ENCODE results near the gene DHX8. TPM values are rescaled to one million over a fixed set of nuclear protein-coding genes. Genes with fewer than 3 reads are reported as not detected.

DHX8 gene
- 38.7 to 46.6 TPM (median 42.8 TPM) in 5 replicates for total RNA-seq (2022; extraction: Qiagen RNA extraction; ENCODE audit: low read depth)

GRCh38 chr17:43483674-43484551 is at the start of gene DHX8:
Gene DHX8 (plus strand): TSS chr17:43483975. CDS start chr17:43484038, 63 bp downstream.

GRCh38 chr17:43546319-43547188 is 62.8 kb downstream of the DHX8 start, which contains the start of gene ETV4:
Gene ETV4 (minus strand): TSS chr17:43546340. CDS start chr17:43545617, 723 bp downstream.

Other genes starting within 250 kb of the DHX8 start
- gene RNU2-1, start 250.0 kb upstream of the DHX8 start, total RNA-seq (2022; extraction: Qiagen RNA extraction; ENCODE audit: low read depth), result not detected in 5 replicates
- gene ARL4D, start 85.0 kb upstream of the DHX8 start, total RNA-seq (2022; extraction: Qiagen RNA extraction; ENCODE audit: low read depth), result 15.4 to 28.0 TPM (median 23.1 TPM) in 5 replicates
- 44.1 to 52.6 TPM (median 50.8 TPM) in 5 replicates for gene ETV4, start 62.4 kb downstream of the DHX8 start, total RNA-seq (2022; extraction: Qiagen RNA extraction; ENCODE audit: low read depth)
- gene MEOX1, start 177.9 kb downstream of the DHX8 start, total RNA-seq (2022; extraction: Qiagen RNA extraction; ENCODE audit: low read depth), result not detected in 5 replicates